Astrocyte (in vitro differentiated cells and primary cell): Measurements from ENCODE around the gene LAMP1. TPM values are rescaled to one million over a fixed set of nuclear protein-coding genes. Genes with fewer than 3 reads are reported as not detected.
"Not testable (repeated sequence)": the region's sequence is repeated elsewhere in the genome, so short reads cannot be mapped to it uniquely, and the experiment has no call there.

ENCODE experiments used
- DNase-seq: peaks from one replicate; pipeline ENCODE4 v3.0.0-alpha.2; 2010; ENCODE audit warnings: low read depth
- FAIRE-seq: peaks from 2 replicates; lab custom pipeline; 2011; peaks lifted over from hg19 to GRCh38; lab: Jason Lieb, UNC
- H2AFZ ChIP-seq: 2 replicates; pipeline ENCODE4 v1.6.0; 2012; ENCODE audit warnings: low read depth, low read length, inconsistent platforms
- H3K27ac ChIP-seq: 2 replicates; pipeline ENCODE4 v1.5.1; 2011; ENCODE audit warnings: low read depth, low read length, inconsistent platforms
- H3K27me3 ChIP-seq: 2 replicates; pipeline ENCODE4 v1.6.0; 2011; ENCODE audit warnings: low read length, inconsistent platforms; ENCODE audit not compliant: insufficient read depth
- H3K36me3 ChIP-seq: 2 replicates; pipeline ENCODE4 v1.5.1; 2011; ENCODE audit warnings: low read length, inconsistent platforms; ENCODE audit not compliant: insufficient read depth
- H3K4me1 ChIP-seq: 2 replicates; pipeline ENCODE4 v1.5.1; 2011; ENCODE audit warnings: low read length, inconsistent platforms; ENCODE audit not compliant: insufficient read depth
- H3K4me2 ChIP-seq: 2 replicates; pipeline ENCODE4 v1.6.0; 2012; ENCODE audit warnings: low read length, inconsistent platforms
- H3K4me3 ChIP-seq: 2 replicates; pipeline ENCODE4 v1.5.1; 2011; ENCODE audit warnings: low read depth, mild to moderate bottlenecking, low read length, inconsistent platforms; ENCODE audit not compliant: insufficient read depth
- H3K79me2 ChIP-seq: 2 replicates; pipeline ENCODE4 v1.6.0; 2012; ENCODE audit warnings: mild to moderate bottlenecking, low read length, inconsistent platforms; ENCODE audit not compliant: insufficient read depth
- H3K9ac ChIP-seq: 2 replicates; pipeline ENCODE4 v1.6.0; 2012; ENCODE audit warnings: mild to moderate bottlenecking, low read length, inconsistent platforms
- H3K9me3 ChIP-seq: 2 replicates; pipeline ENCODE4 v1.5.1; 2012; ENCODE audit warnings: low read depth, mild to moderate bottlenecking, low read length, inconsistent platforms; ENCODE audit not compliant: insufficient read depth
- H4K20me1 ChIP-seq: 2 replicates; pipeline ENCODE4 v1.6.0; 2012; ENCODE audit warnings: low read length, inconsistent platforms; ENCODE audit not compliant: insufficient read depth
- H3K27ac Mint-ChIP-seq: one replicate; pipeline ENCODE4 v1.8.0; 2021; ENCODE audit warnings: mild to moderate bottlenecking, mixed read lengths; ENCODE audit not compliant: unreplicated experiment
- H3K27me3 Mint-ChIP-seq: one replicate; pipeline ENCODE4 v1.8.0; 2021; ENCODE audit warnings: low read depth, mixed read lengths; ENCODE audit not compliant: unreplicated experiment
- H3K36me3 Mint-ChIP-seq: one replicate; pipeline ENCODE4 v1.8.0; 2021; ENCODE audit warnings: low read depth, mixed read lengths; ENCODE audit not compliant: unreplicated experiment
- H3K4me1 Mint-ChIP-seq: one replicate; pipeline ENCODE4 v1.8.0; 2021; ENCODE audit warnings: low read depth, mixed read lengths; ENCODE audit not compliant: unreplicated experiment
- H3K4me3 Mint-ChIP-seq: one replicate; pipeline ENCODE4 v1.8.0; 2021; ENCODE audit warnings: mild to moderate bottlenecking, moderate library complexity, mixed read lengths; ENCODE audit not compliant: unreplicated experiment
- H3K9me3 Mint-ChIP-seq: one replicate; pipeline ENCODE4 v1.8.0; 2021; ENCODE audit warnings: mild to moderate bottlenecking, mixed read lengths; ENCODE audit not compliant: unreplicated experiment
- CTCF ChIP-seq: IDR thresholded peaks from 2 replicates; pipeline ENCODE4 v1.5.1; 2011; ENCODE audit warnings: low read depth, mild to moderate bottlenecking, inconsistent platforms, low read length, moderate library complexity; ENCODE audit not compliant: insufficient read depth
- EZH2 ChIP-seq: IDR thresholded peaks from 2 replicates; pipeline ENCODE4 v1.6.1; 2012; ENCODE audit warnings: mild to moderate bottlenecking, low read length, inconsistent platforms; ENCODE audit not compliant: insufficient read depth
- total RNA-seq: library from RNA; stranded (reverse); gene quantifications from 2 replicates; pipeline ENCODE4 v1.2.1, GENCODE V29; 2021

LAMP1 gene
- total RNA-seq, 1 donor from 2014 or later = 313 TPM

DNA sequence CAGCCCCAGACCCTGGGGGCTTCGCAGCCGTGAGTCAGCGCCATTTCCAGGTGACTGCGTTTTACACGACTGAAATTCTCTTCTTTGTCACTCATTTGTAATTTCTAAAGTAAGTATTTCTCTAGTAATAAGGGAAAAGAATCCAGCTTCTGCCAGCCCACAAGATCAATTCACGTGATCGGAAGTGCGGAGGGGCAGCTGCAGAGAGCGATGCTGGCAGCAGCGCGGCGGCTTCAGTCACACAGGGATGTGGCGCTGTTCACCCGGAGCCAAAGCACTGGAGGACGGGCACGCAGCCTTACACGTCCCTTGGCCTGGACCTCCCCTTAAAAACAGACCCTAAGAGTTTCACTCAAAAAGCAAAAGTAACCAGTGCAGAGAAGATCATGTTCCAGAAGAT is 48.4 kb downstream of the LAMP1 start:
- no peaks in the 10 kb centered on the region for H3K36me3 ChIP-seq
- no peak overlapping the region for H3K4me3 ChIP-seq
- peaks cover 3% of the 10 kb centered on the region for H3K36me3 Mint-ChIP-seq
- no peaks in the 10 kb centered on the region for H4K20me1 ChIP-seq
- no peaks in the 10 kb centered on the region for H3K4me1 Mint-ChIP-seq
- no peak for DNase-seq
- H3K4me1 ChIP-seq = no peaks in the 10 kb centered on the region
- H3K4me3 Mint-ChIP-seq = no peak overlapping the region
- H3K9me3 ChIP-seq = peaks cover 3% of the 10 kb centered on the region
- FAIRE-seq = no peak
- TF ChIP-seq CTCF (no peak), EZH2 (no peak)
- no peak overlapping the region for H3K4me2 ChIP-seq
- no peak overlapping the region for H3K27ac Mint-ChIP-seq
- no peak overlapping the region for H3K27ac ChIP-seq
- H3K79me2 ChIP-seq = no peaks in the 10 kb centered on the region
- peaks cover 2% of the 10 kb centered on the region for H3K27me3 ChIP-seq
- no peak overlapping the region for H2AFZ ChIP-seq
- H3K27me3 Mint-ChIP-seq = peaks cover 29% of the 10 kb centered on the region
- no peak overlapping the region for H3K9ac ChIP-seq
- peaks cover 7% of the 10 kb centered on the region for H3K9me3 Mint-ChIP-seq

GRCh38 chr13:113347736-113348225 is 50.7 kb downstream of the LAMP1 start:
- not testable (repeated sequence) for DNase-seq, H3K27me3 ChIP-seq, H3K36me3 ChIP-seq, H3K4me3 Mint-ChIP-seq, H3K4me3 ChIP-seq, H4K20me1 ChIP-seq, H2AFZ ChIP-seq, H3K27ac ChIP-seq, H3K9ac ChIP-seq, FAIRE-seq, H3K4me1 Mint-ChIP-seq, H3K9me3 ChIP-seq, H3K79me2 ChIP-seq, H3K4me2 ChIP-seq, H3K9me3 Mint-ChIP-seq, H3K4me1 ChIP-seq, H3K36me3 Mint-ChIP-seq, H3K27ac Mint-ChIP-seq
- peaks cover 29% of the 10 kb centered on the region for H3K27me3 Mint-ChIP-seq

DNA sequence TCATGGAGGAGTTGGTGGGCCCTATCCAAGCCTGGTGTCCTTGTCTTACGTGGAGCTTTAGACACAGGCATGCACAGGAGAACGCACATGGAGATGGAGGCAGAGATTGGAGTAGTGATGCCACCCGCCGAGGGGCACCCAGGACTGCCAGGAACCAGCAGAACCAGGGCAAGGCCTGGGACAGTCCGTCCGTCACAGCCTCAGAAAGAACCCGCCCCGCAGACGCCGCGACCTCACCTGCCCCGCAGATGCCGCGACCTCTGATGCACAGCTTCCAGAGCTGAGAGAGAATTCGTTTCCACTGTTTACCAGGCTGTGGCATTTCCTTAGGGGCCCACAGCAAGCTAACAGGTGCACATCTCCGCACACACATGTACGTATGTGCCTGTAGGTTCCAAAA is 51.6 kb downstream of the LAMP1 start:
- no peak overlapping the region for H3K27ac ChIP-seq
- Mint-ChIP-seq H3K4me3 (no peak overlapping the region), H3K9me3 (peaks cover 7% of the 10 kb centered on the region), H3K36me3 (peaks cover 3% of the 10 kb centered on the region), H3K4me1 (no peaks in the 10 kb centered on the region), H3K27ac (no peak overlapping the region), H3K27me3 (peaks cover 24% of the 10 kb centered on the region)
- no peaks in the 10 kb centered on the region for H3K36me3 ChIP-seq
- no peaks in the 10 kb centered on the region for H3K79me2 ChIP-seq
- no peak overlapping the region for H3K4me2 ChIP-seq
- FAIRE-seq (no peak), DNase-seq (no peak)
- H2AFZ ChIP-seq = no peak overlapping the region
- peaks cover 3% of the 10 kb centered on the region for H3K9me3 ChIP-seq
- H3K9ac ChIP-seq = no peak overlapping the region
- H3K27me3 ChIP-seq = no peaks in the 10 kb centered on the region
- no peaks in the 10 kb centered on the region for H4K20me1 ChIP-seq
- H3K4me1 ChIP-seq = no peaks in the 10 kb centered on the region
- TF ChIP-seq EZH2 (no peak), CTCF (no peak)
- no peak overlapping the region for H3K4me3 ChIP-seq
